ENCODE results near the gene DCLRE1C.
"Not testable (repeated sequence)": the region's sequence is repeated elsewhere in the genome, so short reads cannot be mapped to it uniquely, and the experiment has no call there.

DCLRE1C gene

GRCh38 chr10:14954001-14954770, at the start of gene DCLRE1C:
TSS of gene DCLRE1C (minus strand) at chr10:14954096. CDS start at chr10:14954010, 86 bp downstream.
- Mint-ChIP-seq H3K27ac (peak within 1 kb of the TSS; percentile 99), H3K4me1 (peaks cover 38 to 50% of the 10 kb centered on the region in 2 donors), H3K9me3 (no peaks in the 10 kb centered on the region), H3K27me3 (no peaks in the 10 kb centered on the region), H3K36me3 (peaks cover 5 to 14% of the 10 kb centered on the region in 2 donors), H3K4me3 (peak within 1 kb of the TSS; percentile 92 to 98)
- DNase-seq (peak; percentile 88), ATAC-seq (replicated peaks) (peak; percentile 83 to 92)

DNA sequence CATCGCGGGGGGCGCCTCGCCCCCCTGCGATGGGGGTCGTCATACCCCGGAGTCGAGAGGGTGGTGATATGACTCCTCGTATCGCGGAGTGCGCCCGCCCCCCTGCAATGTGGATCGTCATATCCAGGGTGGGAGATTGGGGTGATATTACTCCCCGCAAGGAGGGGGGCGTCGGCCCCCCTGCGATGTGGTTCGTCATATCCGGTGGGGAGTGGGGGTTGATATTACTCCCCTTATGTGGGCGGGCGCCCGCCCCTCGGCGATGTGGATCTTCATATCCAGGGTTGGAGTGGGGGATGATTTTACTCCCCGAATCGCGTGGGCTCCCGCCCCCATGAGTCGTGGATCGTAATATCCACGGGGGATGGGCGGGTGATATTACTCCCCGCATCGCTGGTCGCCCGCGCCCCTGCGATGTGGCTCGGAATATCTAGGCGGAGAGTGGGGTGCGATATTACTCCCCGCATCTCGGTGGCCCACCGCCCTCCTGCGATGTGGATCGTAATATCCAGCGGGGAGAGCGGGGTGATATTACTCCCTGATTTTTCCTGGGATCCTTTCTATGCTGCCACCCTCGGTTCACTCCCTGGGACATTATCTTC, 42.2 kb upstream of the DCLRE1C start:
- peaks cover 5 to 7% of the 10 kb centered on the region in 2 donors for H3K27me3 Mint-ChIP-seq
- no peak overlapping the region for H3K27ac Mint-ChIP-seq
- no peak for ATAC-seq (replicated peaks)
- H3K36me3 Mint-ChIP-seq, result no peaks in the 10 kb centered on the region
- peaks cover 0 to 2% of the 10 kb centered on the region in 2 donors for H3K9me3 Mint-ChIP-seq
- peaks cover 4 to 7% of the 10 kb centered on the region in 2 donors for H3K4me1 Mint-ChIP-seq
- no peak overlapping the region for H3K4me3 Mint-ChIP-seq
- no peak for DNase-seq

- H3K4me3 Mint-ChIP-seq; H3K9me3 Mint-ChIP-seq; H3K36me3 Mint-ChIP-seq; DNase-seq; ATAC-seq (replicated peaks); H3K4me1 Mint-ChIP-seq; H3K27ac Mint-ChIP-seq: not testable (repeated sequence)
- H3K27me3 Mint-ChIP-seq, result peaks cover 0 to 13% of the 10 kb centered on the region in 2 donors
Measured at GRCh38 chr10:14993500-14994455, 39.9 kb upstream of the DCLRE1C start.

DNA sequence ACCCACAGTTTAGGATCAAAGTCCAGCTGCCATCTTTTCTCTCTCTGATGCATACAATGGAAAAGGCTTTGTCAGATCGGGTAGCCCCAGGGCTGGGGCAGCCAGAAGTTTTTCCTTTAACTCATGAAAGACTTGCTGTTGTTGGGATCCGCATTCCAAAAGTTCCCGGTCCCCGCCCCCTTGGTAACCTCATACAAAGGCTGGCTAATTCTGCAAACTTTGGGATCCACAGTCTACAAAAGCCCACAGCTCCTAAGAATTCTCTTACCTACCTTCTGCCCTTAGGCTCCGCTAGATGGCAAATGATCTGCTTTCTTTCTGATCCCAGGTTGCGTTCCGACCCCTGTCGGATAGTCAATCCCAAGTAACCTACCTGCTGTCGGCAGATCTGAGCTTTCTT, 38.4 kb upstream of the DCLRE1C start:
- H3K27ac Mint-ChIP-seq; DNase-seq; H3K9me3 Mint-ChIP-seq; ATAC-seq (replicated peaks); H3K4me1 Mint-ChIP-seq; H3K4me3 Mint-ChIP-seq; H3K36me3 Mint-ChIP-seq: not testable (repeated sequence)
- peaks cover 0 to 13% of the 10 kb centered on the region in 2 donors for H3K27me3 Mint-ChIP-seq

DNA sequence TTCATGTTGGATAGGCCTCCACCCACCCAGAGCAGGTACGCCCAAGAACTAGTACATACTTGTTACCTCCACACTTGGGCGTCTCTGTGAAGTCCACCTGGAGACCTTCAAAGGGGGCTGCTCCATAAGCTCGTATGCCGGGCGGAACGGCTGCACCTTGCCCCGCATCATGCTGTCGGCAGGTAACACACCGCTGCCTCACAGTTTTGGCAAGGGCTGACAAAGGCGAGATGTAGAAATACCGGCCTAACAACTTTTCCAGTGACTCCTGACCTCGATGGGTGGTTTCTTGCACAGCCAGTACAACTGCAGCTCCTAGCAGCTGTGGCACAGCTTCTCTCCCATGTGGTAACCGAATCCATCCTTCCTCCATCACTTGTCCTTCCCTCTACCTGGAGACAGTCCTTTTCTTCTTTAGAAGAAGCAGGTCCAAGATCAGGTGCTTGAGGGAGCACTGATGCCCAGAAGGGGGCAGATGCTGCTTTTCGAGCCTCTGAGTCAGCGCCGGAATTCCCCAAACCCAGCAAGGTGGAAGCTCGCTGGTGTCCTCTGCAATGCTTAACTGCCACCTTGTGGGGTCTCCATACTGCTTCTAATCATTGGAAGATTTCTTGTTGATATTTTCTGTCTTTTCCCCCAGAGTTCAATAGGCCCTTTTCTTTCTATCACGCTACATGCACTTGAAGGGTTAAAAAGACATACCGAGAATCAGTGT, 37.3 kb upstream of the DCLRE1C start:
- not testable (repeated sequence) for H3K36me3 Mint-ChIP-seq; H3K27ac Mint-ChIP-seq; H3K4me1 Mint-ChIP-seq; ATAC-seq (replicated peaks); H3K4me3 Mint-ChIP-seq; H3K9me3 Mint-ChIP-seq
- DNase-seq, result peak; percentile 67
- peaks cover 6 to 13% of the 10 kb centered on the region in 2 donors for H3K27me3 Mint-ChIP-seq

DNA sequence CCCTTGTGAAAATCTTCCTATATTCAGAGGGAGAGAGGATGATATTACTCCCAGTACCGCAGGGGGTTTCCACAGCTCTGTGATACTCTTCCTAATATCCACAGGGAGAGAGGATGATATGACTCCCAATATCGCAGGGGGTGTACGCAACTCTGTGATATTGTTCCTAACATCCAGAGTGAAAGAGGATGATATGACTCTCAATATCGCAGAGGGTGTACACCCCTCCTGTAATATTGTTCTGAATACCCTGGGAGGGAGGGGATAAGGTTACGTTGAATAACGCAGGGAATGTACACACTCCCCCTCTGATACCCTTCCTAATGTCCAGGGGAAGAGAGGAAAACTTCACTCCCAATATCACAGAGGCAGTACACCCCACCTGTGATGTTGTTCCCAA, 35.7 kb upstream of the DCLRE1C start:
- H3K4me3 Mint-ChIP-seq; DNase-seq; ATAC-seq (replicated peaks); H3K27ac Mint-ChIP-seq; H3K4me1 Mint-ChIP-seq; H3K36me3 Mint-ChIP-seq; H3K9me3 Mint-ChIP-seq: not testable (repeated sequence)
- H3K27me3 Mint-ChIP-seq, result peaks cover 6 to 13% of the 10 kb centered on the region in 2 donors

GRCh38 chr10:14982744-14983143, 28.8 kb upstream of the DCLRE1C start:
- Mint-ChIP-seq H3K36me3 (no peaks in the 10 kb centered on the region), H3K9me3 (no peaks in the 10 kb centered on the region), H3K4me1 (no peaks in the 10 kb centered on the region), H3K27me3 (peaks cover 0 to 22% of the 10 kb centered on the region in 2 donors), H3K27ac (no peak overlapping the region), H3K4me3 (no peak overlapping the region)
- DNase-seq (no peak), ATAC-seq (replicated peaks) (no peak)

DNA sequence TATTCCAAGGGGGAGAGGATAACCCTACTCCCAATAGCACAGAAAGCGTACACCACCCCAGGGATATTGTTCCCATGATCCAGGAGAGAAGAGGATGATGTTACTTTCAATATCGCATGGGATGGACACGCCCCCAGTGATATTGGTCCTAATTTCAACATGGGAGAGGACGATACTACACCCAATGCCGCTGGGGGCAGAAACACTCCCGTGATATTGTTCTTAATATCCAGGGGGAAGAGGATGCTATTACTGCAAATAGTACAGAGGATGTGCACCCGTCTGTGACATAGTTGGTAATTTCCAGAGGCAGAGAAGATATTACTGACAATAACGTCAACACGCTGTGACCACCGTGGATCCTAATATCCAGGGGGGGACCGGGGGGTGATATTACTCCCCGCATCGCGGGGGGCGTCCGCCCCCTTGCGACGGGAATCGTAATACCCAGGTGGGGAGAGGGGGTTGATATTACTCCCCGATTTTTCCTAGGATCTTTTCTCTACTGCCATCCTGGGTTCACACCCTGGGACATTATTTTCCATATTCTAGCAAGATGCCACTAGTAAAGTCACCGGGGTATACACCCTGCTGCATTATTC, 21.9 kb upstream of the DCLRE1C start:
- no peak for DNase-seq
- H3K9me3 Mint-ChIP-seq, result no peaks in the 10 kb centered on the region
- no peak for ATAC-seq (replicated peaks)
- H3K4me3 Mint-ChIP-seq, result no peak overlapping the region
- peaks cover 5 to 6% of the 10 kb centered on the region in 2 donors for H3K4me1 Mint-ChIP-seq
- no peaks in the 10 kb centered on the region for H3K36me3 Mint-ChIP-seq
- peaks cover 7 to 16% of the 10 kb centered on the region in 2 donors for H3K27me3 Mint-ChIP-seq
- no peak overlapping the region for H3K27ac Mint-ChIP-seq

DNA sequence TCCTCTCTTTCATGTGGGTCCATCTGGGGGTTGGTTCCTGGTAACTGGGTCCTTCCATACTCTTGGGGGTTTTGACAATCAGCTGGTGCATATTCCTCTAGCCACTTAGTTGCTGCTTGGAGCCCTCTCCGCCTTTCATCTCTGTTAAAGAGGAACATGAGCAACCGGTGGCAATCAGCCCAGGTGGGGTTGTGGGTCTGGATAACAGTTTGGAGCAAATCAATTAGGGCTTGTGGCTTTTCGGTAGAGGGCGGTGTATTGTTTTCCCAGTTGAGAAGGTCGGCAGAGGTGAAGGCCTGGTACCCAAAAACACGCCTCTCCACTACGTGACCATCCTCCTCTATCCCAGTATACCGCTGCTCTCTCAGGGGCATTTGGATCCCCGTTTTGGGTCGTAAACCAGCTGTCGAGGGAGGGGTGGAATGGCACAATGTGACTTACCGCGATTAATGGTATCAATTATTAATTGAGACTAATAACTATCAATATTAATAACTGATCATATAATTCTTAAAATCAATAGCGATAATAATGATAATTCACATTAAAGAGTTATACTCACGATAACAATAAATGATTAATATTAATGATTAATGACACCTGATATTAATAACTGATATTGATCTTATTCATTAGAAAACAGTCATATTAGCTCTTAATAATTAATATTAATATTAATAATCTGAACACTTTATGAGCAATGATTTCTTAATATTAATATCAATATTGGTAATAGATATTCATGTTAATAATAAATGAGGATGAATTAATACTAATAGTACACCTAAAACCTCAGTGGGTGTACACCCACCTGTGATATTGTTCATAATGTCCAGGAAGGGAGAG, 20.5 kb upstream of the DCLRE1C start:
- not testable (repeated sequence) for H3K9me3 Mint-ChIP-seq; H3K27ac Mint-ChIP-seq; H3K4me3 Mint-ChIP-seq; ATAC-seq (replicated peaks); DNase-seq; H3K36me3 Mint-ChIP-seq; H3K4me1 Mint-ChIP-seq
- peaks cover 7 to 16% of the 10 kb centered on the region in 2 donors for H3K27me3 Mint-ChIP-seq

GRCh38 chr10:14971867-14972448, 18.1 kb upstream of the DCLRE1C start:
- Mint-ChIP-seq H3K4me3 (no peak overlapping the region), H3K36me3 (no peaks in the 10 kb centered on the region), H3K4me1 (peaks cover 5 to 6% of the 10 kb centered on the region in 2 donors), H3K27ac (no peak overlapping the region), H3K27me3 (peaks cover 7 to 16% of the 10 kb centered on the region in 2 donors), H3K9me3 (no peaks in the 10 kb centered on the region)
- DNase-seq, result peak; percentile 39
- peak; percentile 70 to 75 for ATAC-seq (replicated peaks)

DNA sequence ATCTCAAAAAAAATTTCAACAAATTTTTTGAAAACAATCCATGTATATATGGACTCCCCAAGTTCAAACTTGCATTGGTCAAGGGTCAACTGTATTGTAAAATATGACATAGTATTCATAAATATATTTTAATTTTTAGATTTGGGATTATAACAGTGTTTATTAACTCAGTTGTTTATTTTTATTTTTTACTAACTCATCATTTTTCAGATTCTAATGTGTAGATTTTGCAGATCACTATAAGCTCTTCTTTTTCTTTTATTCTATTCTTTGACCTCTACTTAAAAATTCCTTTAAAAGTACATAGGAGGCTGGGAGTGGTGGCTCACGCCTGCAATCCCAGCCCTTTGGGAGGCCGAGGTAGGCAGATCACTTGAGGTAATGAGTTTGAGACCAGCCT, 14.0 kb upstream of the DCLRE1C start:
- no peak for ATAC-seq (replicated peaks)
- DNase-seq, result no peak
- H3K36me3 Mint-ChIP-seq, result no peaks in the 10 kb centered on the region
- no peaks in the 10 kb centered on the region for H3K4me1 Mint-ChIP-seq
- H3K4me3 Mint-ChIP-seq, result no peak overlapping the region
- H3K27me3 Mint-ChIP-seq, result no peaks in the 10 kb centered on the region
- no peaks in the 10 kb centered on the region for H3K9me3 Mint-ChIP-seq
- no peak overlapping the region for H3K27ac Mint-ChIP-seq

DNA sequence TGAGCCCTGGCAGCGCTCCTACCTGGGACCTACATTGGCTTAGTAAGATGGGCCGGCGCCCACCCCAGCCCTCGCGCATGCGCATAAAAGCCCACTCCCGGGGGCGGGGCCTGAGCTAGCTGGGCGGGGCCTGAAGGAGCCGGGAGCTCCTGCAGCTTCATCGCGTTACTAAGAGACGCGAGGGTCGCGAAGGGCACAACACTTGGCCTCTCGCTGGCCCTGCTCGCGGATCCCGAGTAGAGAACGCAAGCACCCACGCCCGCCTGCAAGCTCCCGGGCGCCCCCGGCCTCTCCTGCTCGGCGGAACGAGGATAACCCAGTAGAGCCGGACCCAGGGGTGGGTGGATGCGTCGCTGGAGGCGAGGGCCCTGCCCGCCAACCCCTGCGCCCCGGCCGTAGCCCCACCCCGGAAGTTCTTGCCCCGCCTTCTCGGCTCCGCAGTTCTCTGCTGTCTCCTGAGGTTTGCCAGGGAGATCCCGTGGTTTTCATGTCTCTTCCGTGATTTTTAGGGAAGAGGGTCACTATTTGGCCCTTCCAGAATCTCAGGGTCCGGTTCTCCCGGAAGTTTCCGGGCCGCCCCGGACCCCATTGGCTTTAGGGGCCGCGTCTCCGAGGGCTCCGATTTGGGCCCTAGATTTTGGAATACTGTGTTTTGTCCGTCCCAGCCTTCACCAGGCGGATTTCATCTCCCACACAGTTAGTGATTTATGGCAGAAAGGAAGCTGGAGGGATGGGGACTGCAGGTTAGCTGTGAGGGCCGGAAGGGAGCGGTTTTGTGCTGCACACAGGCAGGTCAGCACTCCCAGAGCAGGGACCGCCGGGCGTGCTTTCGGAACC, 5.5 kb upstream of the DCLRE1C start, which contains the start of gene MEIG1:
Gene MEIG1 (plus strand): TSS at position 168 of the 837 bp plus-strand sequence. CDS start 7,081 bp downstream, outside the sequence.
- Mint-ChIP-seq H3K4me3 (peak within 1 kb of the TSS; percentile 87 to 95), H3K4me1 (peaks cover 6 to 13% of the 10 kb centered on the region in 2 donors), H3K27me3 (no peaks in the 10 kb centered on the region), H3K27ac (peak within 1 kb of the TSS; percentile 99), H3K9me3 (no peaks in the 10 kb centered on the region), H3K36me3 (no peaks in the 10 kb centered on the region)
- ATAC-seq (replicated peaks) (peak; percentile 87 to 88), DNase-seq (peak; percentile 94)
